IPS-18c (cell line): Measurements from ENCODE around the gene ASAH2.

Source experiments
- H3K4me3 ChIP-seq: 2 replicates; pipeline ENCODE4 v1.7.0; 2013; ENCODE audit warnings: low read depth, mild to moderate bottlenecking, low read length, moderate library complexity; ENCODE audit not compliant: insufficient read depth
- H3K9me3 ChIP-seq: one replicate; pipeline ENCODE4 v1.6.1; 2013; ENCODE audit warnings: mild to moderate bottlenecking, low read length, moderate library complexity; ENCODE audit not compliant: control insufficient read depth, insufficient read depth

The ASAH2 gene

GRCh38 chr10:50251394-50251793 lies at the start of gene ASAH2:
Gene ASAH2 (minus strand): TSS chr10:50251516. CDS start chr10:50248610, 2,906 bp downstream.
- Histone ChIP-seq H3K9me3 (no peaks in the 10 kb centered on the region), H3K4me3 (no peak within 1 kb of the TSS)

DNA sequence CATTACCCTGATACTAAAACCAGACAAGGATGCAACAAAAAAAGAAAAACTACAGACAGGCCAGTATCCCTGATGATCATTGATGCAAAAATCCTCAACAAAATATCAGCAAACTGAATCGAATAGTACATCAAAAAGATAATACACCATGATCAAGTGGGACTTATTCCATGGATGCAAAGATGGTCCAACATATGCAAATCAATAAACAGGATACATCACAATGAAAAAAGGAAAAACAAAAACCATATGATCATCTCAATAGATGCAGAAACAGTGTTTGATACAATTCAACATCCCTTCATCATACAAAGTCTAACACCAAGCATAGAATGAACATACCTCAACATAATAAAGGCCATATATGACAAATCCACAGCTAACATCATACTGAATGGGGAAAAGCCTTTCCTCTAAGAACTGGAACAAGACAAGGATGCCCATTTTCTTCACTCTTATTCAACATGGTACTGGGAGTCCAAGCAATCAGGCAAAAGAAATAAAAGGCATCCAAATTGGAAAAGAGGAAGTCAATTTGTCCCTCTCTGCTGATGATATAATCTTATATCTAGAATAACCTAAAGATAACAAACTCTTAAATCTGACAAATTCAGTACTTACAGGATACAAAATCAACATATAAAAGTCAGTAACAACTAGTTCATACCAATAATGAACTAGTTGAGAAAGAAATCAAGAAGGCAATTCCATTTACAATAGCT lies 48.8 kb upstream of the ASAH2 start:
- Histone ChIP-seq H3K9me3 (no peaks in the 10 kb centered on the region), H3K4me3 (no peak overlapping the region)

DNA sequence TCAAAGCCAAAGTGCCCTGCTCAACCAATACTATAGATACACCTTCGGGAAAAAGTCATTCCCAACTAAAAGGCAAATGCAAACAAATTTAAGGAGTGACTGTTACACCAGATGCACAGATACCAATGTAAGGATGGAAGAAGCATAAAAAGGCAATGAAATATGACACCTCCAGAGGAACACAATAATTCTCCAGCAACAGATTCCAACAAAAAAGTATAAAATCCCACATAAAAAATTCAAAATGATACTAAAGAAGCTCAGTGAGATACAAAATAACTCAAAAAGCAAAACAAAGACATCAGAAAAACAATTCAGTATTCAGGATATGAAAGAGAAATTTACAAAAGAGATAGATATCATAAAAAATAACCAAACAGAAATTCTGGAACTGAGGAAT lies 44.1 kb upstream of the ASAH2 start:
- no peaks in the 10 kb centered on the region for H3K9me3 ChIP-seq
- no peak overlapping the region for H3K4me3 ChIP-seq

DNA sequence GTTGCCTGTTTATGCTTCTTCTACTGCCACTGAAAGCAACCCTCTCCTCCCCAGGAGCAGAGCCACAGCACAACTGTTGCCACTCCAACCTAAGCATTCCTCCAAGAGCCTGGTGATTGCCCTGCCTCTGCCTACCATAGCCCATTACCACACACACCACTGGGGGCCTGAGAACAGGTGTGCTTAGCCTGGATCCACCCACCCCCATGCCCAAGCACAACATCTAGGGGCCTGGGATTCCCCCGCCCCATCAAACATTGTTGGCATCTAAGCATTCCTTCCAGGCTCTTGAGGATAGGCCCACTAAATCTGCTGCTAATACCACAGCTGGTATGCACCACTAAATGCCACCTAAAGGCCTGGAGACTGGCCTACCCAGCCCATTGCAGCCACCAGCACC lies 43.3 kb upstream of the ASAH2 start:
- Histone ChIP-seq H3K9me3 (no peaks in the 10 kb centered on the region), H3K4me3 (no peak overlapping the region)

- Histone ChIP-seq H3K9me3 (no peaks in the 10 kb centered on the region), H3K4me3 (no peak overlapping the region)
Measured at GRCh38 chr10:50293513-50294313, 42.4 kb upstream of the ASAH2 start.

- H3K9me3 ChIP-seq: no peaks in the 10 kb centered on the region
Measured at GRCh38 chr10:50291261-50291850, 40.0 kb upstream of the ASAH2 start.

GRCh38 chr10:50289196-50289595 lies 37.9 kb upstream of the ASAH2 start:
- Histone ChIP-seq H3K9me3 (no peaks in the 10 kb centered on the region), H3K4me3 (no peak overlapping the region)

More at GRCh38 chr10:50291261-50291850, 40.0 kb upstream of the ASAH2 start:
- H3K4me3 ChIP-seq: no peak overlapping the region

GRCh38 chr10:50286996-50287803 lies 35.9 kb upstream of the ASAH2 start:
- H3K9me3 ChIP-seq: no peaks in the 10 kb centered on the region

GRCh38 chr10:50286517-50286916 lies 35.2 kb upstream of the ASAH2 start:
- no peaks in the 10 kb centered on the region for H3K9me3 ChIP-seq
- H3K4me3 ChIP-seq: no peak overlapping the region

More at GRCh38 chr10:50286996-50287803, 35.9 kb upstream of the ASAH2 start:
- no peak overlapping the region for H3K4me3 ChIP-seq

DNA sequence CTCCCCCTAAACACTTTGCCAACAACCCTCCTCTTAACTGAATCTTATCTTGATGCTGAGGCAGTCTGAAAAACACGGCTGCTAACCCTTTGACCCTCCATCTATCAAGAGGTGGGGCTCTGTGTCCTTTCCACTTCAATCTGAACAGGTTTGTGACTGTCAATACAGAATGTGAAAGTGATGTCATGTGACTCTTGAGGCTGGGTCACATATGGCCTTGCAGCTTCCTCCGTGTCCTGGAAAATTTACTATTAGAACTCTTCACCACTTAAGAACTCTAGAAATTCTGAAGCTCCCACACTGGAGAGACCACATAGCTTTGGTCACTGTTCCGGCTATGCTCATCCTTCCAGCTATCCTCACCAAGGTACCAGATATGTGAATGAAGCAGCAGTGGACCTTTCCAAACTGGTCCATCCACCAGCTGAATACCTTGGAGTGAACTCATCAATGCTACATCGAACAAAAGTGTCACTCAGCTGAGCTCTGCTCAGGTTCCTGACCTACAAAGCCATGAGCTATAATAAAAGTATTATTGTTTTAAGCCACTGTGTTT lies 30.7 kb upstream of the ASAH2 start:
- Histone ChIP-seq H3K9me3 (no peaks in the 10 kb centered on the region), H3K4me3 (no peak overlapping the region)

DNA sequence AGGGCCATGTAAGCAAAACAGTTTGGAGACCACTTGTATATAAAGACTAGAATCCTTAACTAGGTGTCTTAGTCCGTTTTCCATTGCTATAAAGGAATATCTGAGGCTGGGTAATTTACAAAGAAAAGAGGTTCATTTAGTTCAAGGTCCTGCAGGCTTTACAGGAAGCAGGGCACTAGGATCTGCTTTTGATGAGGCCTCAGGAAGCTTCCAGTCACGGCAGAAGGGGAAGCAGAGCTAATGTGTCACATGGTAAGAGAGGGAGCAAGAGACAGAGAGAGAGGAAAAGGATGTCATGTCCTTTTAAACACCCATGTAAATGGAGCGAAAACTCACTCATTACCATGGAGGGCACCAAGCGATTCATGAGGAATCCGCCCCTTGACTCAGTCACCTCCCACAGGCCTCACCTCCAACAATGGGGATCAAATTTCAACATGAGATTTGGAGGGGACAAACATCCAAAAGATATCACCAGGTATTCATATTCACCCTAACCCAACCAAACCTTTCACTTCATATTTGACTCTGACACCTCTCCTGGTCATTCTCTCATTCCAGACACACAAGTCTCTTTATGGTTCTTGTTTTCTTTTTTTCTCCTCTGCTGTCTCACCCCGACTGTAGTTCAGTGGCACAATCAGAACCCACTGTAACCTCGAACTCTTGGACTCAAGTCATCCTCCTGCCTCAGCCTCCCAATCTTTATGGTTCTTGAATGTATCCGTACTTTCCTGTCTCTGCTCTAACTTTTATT lies 30.1 kb upstream of the ASAH2 start:
- no peaks in the 10 kb centered on the region for H3K9me3 ChIP-seq
- H3K4me3 ChIP-seq: no peak overlapping the region

- Histone ChIP-seq H3K4me3 (no peak overlapping the region), H3K9me3 (no peaks in the 10 kb centered on the region)
Measured at GRCh38 chr10:50280049-50280841, 28.9 kb upstream of the ASAH2 start.

GRCh38 chr10:50279489-50279888 lies 28.2 kb upstream of the ASAH2 start:
- H3K9me3 ChIP-seq: no peaks in the 10 kb centered on the region
- no peak overlapping the region for H3K4me3 ChIP-seq

- no peak overlapping the region for H3K4me3 ChIP-seq
- no peaks in the 10 kb centered on the region for H3K9me3 ChIP-seq
Measured at GRCh38 chr10:50275650-50276235, 24.4 kb upstream of the ASAH2 start.

DNA sequence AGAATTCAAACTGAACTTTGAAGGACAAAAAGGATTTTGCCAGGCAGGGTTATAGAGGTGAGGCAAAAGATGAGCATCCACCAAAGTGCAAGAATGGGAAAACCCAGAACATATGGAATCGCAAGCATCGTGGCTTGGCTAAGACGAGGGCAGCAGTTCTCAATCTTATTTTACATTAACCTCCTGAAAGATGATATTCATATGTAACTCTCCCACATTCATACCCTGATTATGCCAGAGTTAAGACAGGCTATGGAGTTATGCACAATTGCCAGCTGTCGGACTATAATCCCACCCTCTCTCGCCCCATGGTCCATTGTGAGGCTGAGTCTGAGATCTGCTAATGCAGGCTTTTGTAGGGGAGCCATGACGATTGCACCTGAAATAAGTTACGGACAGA lies 21.2 kb upstream of the ASAH2 start:
- Histone ChIP-seq H3K9me3 (no peaks in the 10 kb centered on the region), H3K4me3 (no peak overlapping the region)
